Neural progenitor cell (in vitro differentiated cells): ENCODE data around the gene CALY.

Experiments used
- CTCF ChIP-seq: fragments of 200-600 bp; sonication (generic); IDR thresholded peaks from 2 replicates; pipeline ENCODE4 v1.5.1; 2017; ENCODE audit warnings: antibody characterized with exemption, mild to moderate bottlenecking
- EZH2 ChIP-seq: fragments of 200-600 bp; sonication (generic); IDR thresholded peaks from 2 replicates; pipeline ENCODE4 v1.6.1; 2017; ENCODE audit warnings: antibody characterized with exemption, mild to moderate bottlenecking, moderate library complexity
- EZH2phosphoT487 ChIP-seq: fragments of 200-600 bp; sonication (generic); IDR thresholded peaks from 2 replicates; pipeline ENCODE4 v1.6.1; 2017; ENCODE audit warnings: antibody characterized with exemption

- TF ChIP-seq CTCF (no peak), EZH2 (no peak), EZH2phosphoT487 (no peak)
These were observed 35.8 kb upstream of the CALY start for GRCh38 chr10:133372507-133372906.
